Type B pancreatic cell (in vitro differentiated cells): Measurements from ENCODE around the gene RNF220. TPM values are rescaled to one million over a fixed set of nuclear protein-coding genes. Genes with fewer than 3 reads are reported as not detected.
"Not testable (repeated sequence)": the region's sequence is repeated elsewhere in the genome, so short reads cannot be mapped to it uniquely, and the experiment has no call there.

ENCODE experiments used
- DNase-seq: peaks from one replicate; pipeline ENCODE4 v3.0.0; 2021; ENCODE audit warnings: mixed read lengths; ENCODE audit not compliant: unreplicated experiment; ENCODE audit errors: extremely low spot score
- H3K27ac Mint-ChIP-seq: 2 replicates; pipeline ENCODE4 v1.8.0; 2021; ENCODE audit warnings: mild to moderate bottlenecking, mixed read lengths
- H3K27me3 Mint-ChIP-seq: 2 replicates; pipeline ENCODE4 v1.8.0; 2021; ENCODE audit warnings: mixed read lengths
- H3K36me3 Mint-ChIP-seq: 2 replicates; pipeline ENCODE4 v1.8.0; 2021; ENCODE audit warnings: mixed read lengths
- H3K4me1 Mint-ChIP-seq: one replicate; pipeline ENCODE4 v1.8.0; 2021; ENCODE audit warnings: mixed read lengths; ENCODE audit not compliant: unreplicated experiment
- H3K4me3 Mint-ChIP-seq: 2 replicates; pipeline ENCODE4 v1.8.0; 2021; ENCODE audit warnings: mild to moderate bottlenecking, mixed read lengths
- H3K9me3 Mint-ChIP-seq: 2 replicates; pipeline ENCODE4 v1.8.0; 2021; ENCODE audit warnings: mixed read lengths
- total RNA-seq: library from RNA; stranded (reverse); gene quantifications from 2 replicates; pipeline ENCODE4 v1.2.1, GENCODE V29; 2021; ENCODE audit warnings: low replicate concordance
- TF ChIP-seq, protein P1 (sequence below): fragments of 200-600 bp; sonication (generic); conservative IDR thresholded peaks from 2 replicates; pipeline ENCODE4 v1.5.0; 2021; ENCODE audit warnings: antibody characterized with exemption, mild to moderate bottlenecking

The RNF220 gene
- total RNA-seq, 1 donor from 2014 or later, result 87.1 TPM

DNA sequence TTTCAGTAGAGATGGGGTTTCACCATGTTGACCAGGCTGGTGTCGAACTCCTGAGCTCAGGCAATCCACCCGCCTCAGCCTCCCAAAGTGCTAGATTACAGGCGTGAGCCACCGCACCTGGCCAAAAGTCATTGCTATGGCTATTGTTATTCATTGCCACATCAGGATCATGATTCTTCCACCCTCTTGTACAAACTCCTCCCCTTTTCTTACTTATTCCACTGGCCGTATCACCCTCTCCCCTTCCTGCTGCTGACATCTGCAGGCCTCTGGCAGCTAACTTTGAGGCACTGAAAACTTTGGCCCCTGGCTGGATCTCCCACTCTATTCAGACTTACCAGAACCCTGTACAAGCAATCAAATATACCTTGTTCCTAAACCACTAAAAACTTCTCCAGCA lies 258.4 kb downstream of the RNF220 start:
- no peaks in the 10 kb centered on the region for H3K27me3 Mint-ChIP-seq

DNA sequence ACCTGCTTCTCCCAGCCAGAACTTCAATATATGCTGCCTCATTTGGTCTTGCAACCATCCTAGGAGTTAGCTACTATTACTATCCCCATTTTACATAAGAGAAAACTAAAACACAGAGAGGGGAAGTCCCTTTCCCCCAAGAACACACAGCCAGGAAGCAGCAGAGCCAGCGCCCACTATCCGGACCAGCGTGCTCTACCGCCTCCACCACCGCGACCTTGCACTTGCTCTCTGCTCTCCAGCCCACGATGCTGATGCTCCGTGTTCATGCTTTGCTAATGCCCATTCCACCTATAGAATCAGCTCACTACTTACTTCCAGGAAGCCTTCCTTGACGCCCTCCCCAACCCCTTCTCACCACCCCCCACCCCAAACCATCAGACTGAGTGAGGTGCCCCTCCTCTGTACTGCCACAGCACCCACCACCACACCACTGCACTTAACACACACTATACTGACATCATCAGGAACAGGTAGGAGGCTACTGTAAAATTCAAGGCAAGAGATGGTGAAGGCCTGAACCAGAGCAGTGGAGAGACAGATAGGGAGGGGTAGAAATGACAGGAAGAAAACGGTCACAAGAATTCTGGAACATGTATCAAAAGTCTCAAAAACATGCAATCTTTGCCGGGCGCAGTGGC lies 259.8 kb downstream of the RNF220 start:
- no peak for DNase-seq
- H3K4me3 Mint-ChIP-seq, result no peak overlapping the region
- peaks cover 8% of the 10 kb centered on the region for H3K4me1 Mint-ChIP-seq
- TF ChIP-seq, protein P1, sequence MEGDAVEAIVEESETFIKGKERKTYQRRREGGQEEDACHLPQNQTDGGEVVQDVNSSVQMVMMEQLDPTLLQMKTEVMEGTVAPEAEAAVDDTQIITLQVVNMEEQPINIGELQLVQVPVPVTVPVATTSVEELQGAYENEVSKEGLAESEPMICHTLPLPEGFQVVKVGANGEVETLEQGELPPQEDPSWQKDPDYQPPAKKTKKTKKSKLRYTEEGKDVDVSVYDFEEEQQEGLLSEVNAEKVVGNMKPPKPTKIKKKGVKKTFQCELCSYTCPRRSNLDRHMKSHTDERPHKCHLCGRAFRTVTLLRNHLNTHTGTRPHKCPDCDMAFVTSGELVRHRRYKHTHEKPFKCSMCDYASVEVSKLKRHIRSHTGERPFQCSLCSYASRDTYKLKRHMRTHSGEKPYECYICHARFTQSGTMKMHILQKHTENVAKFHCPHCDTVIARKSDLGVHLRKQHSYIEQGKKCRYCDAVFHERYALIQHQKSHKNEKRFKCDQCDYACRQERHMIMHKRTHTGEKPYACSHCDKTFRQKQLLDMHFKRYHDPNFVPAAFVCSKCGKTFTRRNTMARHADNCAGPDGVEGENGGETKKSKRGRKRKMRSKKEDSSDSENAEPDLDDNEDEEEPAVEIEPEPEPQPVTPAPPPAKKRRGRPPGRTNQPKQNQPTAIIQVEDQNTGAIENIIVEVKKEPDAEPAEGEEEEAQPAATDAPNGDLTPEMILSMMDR, result no peak
- no peaks in the 10 kb centered on the region for H3K27me3 Mint-ChIP-seq
- H3K27ac Mint-ChIP-seq, result no peak overlapping the region
- no peaks in the 10 kb centered on the region for H3K36me3 Mint-ChIP-seq
- no peaks in the 10 kb centered on the region for H3K9me3 Mint-ChIP-seq

More for the DNA sequence above, 258.4 kb downstream of the RNF220 start:
- H3K9me3 Mint-ChIP-seq, result no peaks in the 10 kb centered on the region
- peaks cover 4% of the 10 kb centered on the region for H3K4me1 Mint-ChIP-seq
- TF ChIP-seq, protein P1, result no peak
- DNase-seq, result no peak
- H3K36me3 Mint-ChIP-seq, result no peaks in the 10 kb centered on the region
- no peak overlapping the region for H3K27ac Mint-ChIP-seq
- no peak overlapping the region for H3K4me3 Mint-ChIP-seq

DNA sequence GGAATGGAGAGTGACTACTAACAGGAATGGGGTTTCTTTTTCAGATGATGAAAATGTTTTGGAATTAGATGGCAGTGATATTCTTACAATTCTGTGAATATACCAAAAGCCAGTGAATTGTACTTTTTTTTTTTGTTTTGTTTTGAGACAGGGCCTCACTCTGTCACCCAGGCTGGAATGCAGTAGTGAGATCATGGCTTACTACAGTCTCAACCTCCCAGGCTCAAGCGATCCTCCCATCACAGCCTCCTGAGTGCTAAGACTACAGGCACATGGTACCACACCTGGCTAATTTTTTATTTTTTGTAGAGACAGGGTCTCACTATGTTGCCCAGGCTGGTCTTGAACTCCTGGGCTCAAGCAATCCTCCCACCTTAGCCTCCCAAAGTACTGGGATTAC lies 261.7 kb downstream of the RNF220 start:
- H3K27ac Mint-ChIP-seq, H3K9me3 Mint-ChIP-seq, H3K36me3 Mint-ChIP-seq, DNase-seq, H3K4me3 Mint-ChIP-seq, H3K27me3 Mint-ChIP-seq: not testable (repeated sequence)
- H3K4me1 Mint-ChIP-seq, result peaks cover 17% of the 10 kb centered on the region

DNA sequence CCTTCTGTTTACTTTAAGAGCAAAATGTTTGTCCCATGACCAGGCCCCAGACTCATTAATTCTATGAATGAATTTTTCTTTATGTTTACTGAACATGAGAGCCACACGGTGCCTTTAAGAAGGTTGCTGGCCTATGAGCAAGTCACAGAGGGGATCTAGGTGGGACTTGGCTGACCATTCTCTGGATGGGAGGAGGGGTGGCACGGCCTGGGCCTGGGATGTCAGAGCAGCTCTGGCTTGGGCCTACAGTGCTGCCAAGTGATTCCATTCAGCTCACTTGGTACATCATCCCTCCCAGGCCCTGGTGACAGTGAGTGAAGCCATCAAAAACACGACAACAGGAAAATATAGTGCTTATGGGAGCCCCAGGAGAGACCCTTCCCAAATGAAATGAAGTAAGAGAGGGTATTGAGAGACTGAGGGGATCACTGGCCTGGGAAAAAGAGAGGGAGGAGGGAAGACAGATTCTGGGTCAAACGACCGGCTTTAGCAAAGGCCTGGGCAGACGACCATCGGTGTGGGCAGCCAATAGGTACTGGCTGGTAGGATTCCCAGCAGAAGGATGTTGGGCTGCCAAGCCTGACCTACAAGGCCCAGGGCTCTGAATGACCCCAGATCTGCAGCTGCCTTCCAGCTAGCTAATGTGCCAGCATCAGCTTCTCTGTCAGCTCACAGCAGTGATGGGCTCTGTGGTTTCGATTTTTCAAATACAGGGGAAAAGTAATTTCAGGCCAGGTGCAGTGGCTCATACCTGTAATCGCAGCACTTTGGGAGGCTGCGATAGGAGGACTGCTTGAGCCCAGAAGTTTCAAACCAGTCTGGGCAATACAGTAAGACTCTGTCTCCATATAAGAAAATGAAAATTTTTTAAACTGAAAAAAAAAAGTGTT lies 265.9 kb downstream of the RNF220 start:
- Mint-ChIP-seq H3K4me1 (peaks cover 38% of the 10 kb centered on the region), H3K27me3 (no peaks in the 10 kb centered on the region), H3K9me3 (no peaks in the 10 kb centered on the region), H3K4me3 (peak overlapping the region; percentile 52), H3K27ac (no peak overlapping the region), H3K36me3 (no peaks in the 10 kb centered on the region)
- no peak for DNase-seq
- TF ChIP-seq, protein P1, result no peak

DNA sequence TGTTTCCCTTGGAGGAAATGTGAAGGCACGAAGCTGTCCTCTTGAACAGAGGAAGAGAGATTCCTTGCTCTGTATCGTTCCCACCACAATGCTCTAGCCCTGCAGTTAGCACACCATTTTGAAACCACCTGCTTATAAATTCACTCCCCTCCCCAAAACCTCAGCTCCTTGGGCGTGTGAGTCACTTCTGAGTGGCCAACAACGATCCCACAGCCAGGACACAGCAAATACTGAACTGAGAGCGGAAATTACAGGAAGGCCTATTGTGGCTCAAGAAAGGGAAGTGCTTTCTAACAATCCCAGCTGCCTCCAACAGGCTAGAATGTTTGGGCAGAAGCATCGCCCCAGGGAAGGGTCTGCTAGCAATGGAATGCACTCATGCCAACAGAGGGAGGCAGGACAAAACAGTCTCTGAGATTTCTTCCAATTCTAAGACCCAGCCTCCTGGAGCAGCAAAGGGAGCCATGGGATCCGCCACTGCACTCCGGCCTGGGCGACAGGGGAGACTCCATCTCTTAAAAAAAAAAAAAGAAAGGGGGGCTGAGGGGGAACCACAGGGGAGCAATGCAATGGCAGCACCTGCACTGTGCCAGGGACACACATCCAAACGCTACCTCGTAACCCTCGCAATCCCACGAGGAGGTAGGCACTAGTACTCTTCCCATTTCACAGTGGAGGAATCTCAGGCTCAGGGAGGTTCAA lies 267.4 kb downstream of the RNF220 start:
- H3K27ac Mint-ChIP-seq, result peak overlapping the region; percentile 35
- TF ChIP-seq, protein P1, result no peak
- H3K27me3 Mint-ChIP-seq, result no peaks in the 10 kb centered on the region
- peaks cover 38% of the 10 kb centered on the region for H3K4me1 Mint-ChIP-seq
- no peaks in the 10 kb centered on the region for H3K36me3 Mint-ChIP-seq
- H3K9me3 Mint-ChIP-seq, result no peaks in the 10 kb centered on the region
- peak overlapping the region; percentile 92 for H3K4me3 Mint-ChIP-seq
- DNase-seq, result no peak
